ENCODE measurements around the gene GNAT1. TPM values are rescaled to one million over a fixed set of nuclear protein-coding genes. Genes with fewer than 3 reads are reported as not detected.

Gene GNAT1
- total RNA-seq, 1 experiment from 2014 or later, result 0.50 TPM

- ChIA-PET POLR2A (no interaction called here), CTCF (interaction anchor here (1.0 kb wide), 1 partner anchor 18 kb away, joined by 3 read pairs; no protein-coding TSS in a partner anchor)
- peak in 1 of 2 experiments; percentile 16 for TF ChIP-seq CTCF (IDR thresholded peaks at IDR 0.05; ENCODE audit: insufficient read depth in 1 of 2, low read depth in 1 of 2, low read length in 1 of 2, severe bottlenecking in 1 of 2, unreplicated experiment in 1 of 2)
- intact Hi-C loops (cut with micrococcal nuclease; ENCODE audit: unreplicated experiment), result no loop called here
- Mint-ChIP-seq H3K27ac (ENCODE audit: unreplicated experiment) (no peak overlapping the region), H3K36me3 (ENCODE audit: insufficient read depth, unreplicated experiment) (peaks cover 14% of the 10 kb centered on the region), H3K4me3 (ENCODE audit: unreplicated experiment) (peak overlapping the region; percentile 86), H3K27me3 (ENCODE audit: insufficient read depth, unreplicated experiment) (no peaks in the 10 kb centered on the region), H3K4me1 (ENCODE audit: low read depth, unreplicated experiment) (peaks cover 40% of the 10 kb centered on the region), H3K9me3 (ENCODE audit: unreplicated experiment) (no peaks in the 10 kb centered on the region)
- no peaks in the 10 kb centered on the region for H3K27me3 ChIP-seq (replicated peaks; ENCODE audit: control insufficient read depth, insufficient read depth, low read length)
- H3K36me3 ChIP-seq (ENCODE audit: control insufficient read depth, insufficient read depth, low read length), result no peaks in the 10 kb centered on the region
- no TSS peak for BruUV-seq (replicated peaks)
- H3K4me3 ChIP-seq (ENCODE audit: low read depth, low read length), result peak overlapping the region; percentile 70
- no peak for DNase-seq
- H3K9me3 ChIP-seq, result no peaks in the 10 kb centered on the region
- peaks cover 25% of the 10 kb centered on the region for H3K4me1 ChIP-seq
Measured at GRCh38 chr3:50154476-50154839, 37.0 kb upstream of the GNAT1 start.

DNA sequence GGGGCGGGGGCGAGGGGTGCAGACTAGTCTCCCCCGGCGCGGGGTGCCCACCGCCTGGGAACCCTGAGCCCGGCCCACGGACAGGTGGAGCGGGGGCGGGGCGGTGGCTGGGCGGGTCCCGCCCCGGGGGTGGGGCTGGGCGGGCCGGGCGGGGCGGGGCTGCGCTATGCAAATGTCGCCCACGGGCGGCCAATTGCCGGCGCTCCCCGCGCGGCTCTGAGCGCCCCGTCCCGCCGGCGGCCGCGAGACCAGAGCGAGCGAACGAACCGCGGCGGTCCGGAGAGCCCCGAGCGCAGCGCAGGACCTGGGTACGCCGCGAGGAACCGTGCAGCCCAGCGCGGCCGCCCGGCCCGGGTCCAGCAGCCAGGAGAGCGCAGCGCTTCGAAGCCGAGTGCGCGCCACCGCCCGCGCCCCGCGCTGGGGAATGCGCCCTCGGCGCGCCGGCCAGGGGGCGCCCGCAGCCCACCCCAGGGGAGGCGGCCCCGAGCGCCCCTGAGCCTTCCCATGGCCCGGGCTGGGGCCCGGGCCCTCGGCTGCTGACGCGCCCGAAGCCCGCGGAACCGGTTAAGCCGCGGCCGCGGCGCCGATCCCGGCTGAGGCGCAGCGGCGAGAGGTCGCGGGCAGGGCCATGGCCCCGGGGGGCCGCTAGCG is 36.4 kb upstream of the GNAT1 start, which contains the start of gene SEMA3F:
TSS of gene SEMA3F (plus strand) at position 485 of the 651 bp plus-strand sequence. CDS start 4,299 bp downstream, outside the sequence.
- Mint-ChIP-seq H3K9me3 (ENCODE audit: unreplicated experiment) (no peaks in the 10 kb centered on the region), H3K36me3 (ENCODE audit: insufficient read depth, unreplicated experiment) (peaks cover 14% of the 10 kb centered on the region), H3K4me3 (ENCODE audit: unreplicated experiment) (peak within 1 kb of the TSS; percentile 90), H3K27me3 (ENCODE audit: insufficient read depth, unreplicated experiment) (no peaks in the 10 kb centered on the region), H3K4me1 (ENCODE audit: low read depth, unreplicated experiment) (peaks cover 38% of the 10 kb centered on the region), H3K27ac (ENCODE audit: unreplicated experiment) (peak within 1 kb of the TSS; percentile 76)
- TF ChIP-seq CTCF (IDR thresholded peaks at IDR 0.05; ENCODE audit: insufficient read depth in 1 of 2, low read depth in 1 of 2, low read length in 1 of 2, severe bottlenecking in 1 of 2, unreplicated experiment in 1 of 2), result peak in 1 of 2 experiments; percentile 7
- BruUV-seq (replicated peaks), result no TSS peak
- DNase-seq, result peak; percentile 67 to 83
- Histone ChIP-seq H3K9me3 (no peaks in the 10 kb centered on the region), H3K27me3 (replicated peaks; ENCODE audit: control insufficient read depth, insufficient read depth, low read length) (no peaks in the 10 kb centered on the region), H3K36me3 (ENCODE audit: control insufficient read depth, insufficient read depth, low read length) (no peaks in the 10 kb centered on the region), H3K4me3 (ENCODE audit: low read depth, low read length) (peak within 1 kb of the TSS; percentile 70), H3K4me1 (peaks cover 25% of the 10 kb centered on the region)
- CTCF ChIA-PET, result no interaction called here
- POLR2A ChIA-PET, result no interaction called here
- intact Hi-C loops (cut with micrococcal nuclease; ENCODE audit: unreplicated experiment), result loop anchor here (1.0 kb wide), 2 partner anchors 34 kb away; no protein-coding TSS in a partner anchor

GRCh38 chr3:50155491-50155878 is 35.9 kb upstream of the GNAT1 start:
- peaks cover 33% of the 10 kb centered on the region for H3K4me1 Mint-ChIP-seq (ENCODE audit: low read depth, unreplicated experiment)
- no peaks in the 10 kb centered on the region for H3K9me3 Mint-ChIP-seq (ENCODE audit: unreplicated experiment)
- POLR2A ChIA-PET, result no interaction called here
- BruUV-seq (replicated peaks), result no TSS peak
- peak overlapping the region; percentile 90 for H3K4me3 Mint-ChIP-seq (ENCODE audit: unreplicated experiment)
- H3K27me3 ChIP-seq (replicated peaks; ENCODE audit: control insufficient read depth, insufficient read depth, low read length), result no peaks in the 10 kb centered on the region
- H3K4me3 ChIP-seq (ENCODE audit: low read depth, low read length), result peak overlapping the region; percentile 70
- TF ChIP-seq CTCF (IDR thresholded peaks at IDR 0.05; ENCODE audit: insufficient read depth in 1 of 2, low read depth in 1 of 2, low read length in 1 of 2, severe bottlenecking in 1 of 2, unreplicated experiment in 1 of 2), result no peak
- H3K4me1 ChIP-seq, result peaks cover 25% of the 10 kb centered on the region
- CTCF ChIA-PET, result no interaction called here
- H3K9me3 ChIP-seq, result no peaks in the 10 kb centered on the region
- peaks cover 14% of the 10 kb centered on the region for H3K36me3 Mint-ChIP-seq (ENCODE audit: insufficient read depth, unreplicated experiment)
- intact Hi-C loops (cut with micrococcal nuclease; ENCODE audit: unreplicated experiment), result loop anchor here (1.0 kb wide), 2 partner anchors 34 kb away; no protein-coding TSS in a partner anchor
- DNase-seq, result no peak
- H3K36me3 ChIP-seq (ENCODE audit: control insufficient read depth, insufficient read depth, low read length), result no peaks in the 10 kb centered on the region
- peak overlapping the region; percentile 76 for H3K27ac Mint-ChIP-seq (ENCODE audit: unreplicated experiment)
- H3K27me3 Mint-ChIP-seq (ENCODE audit: insufficient read depth, unreplicated experiment), result no peaks in the 10 kb centered on the region
